Activated naive CD4-positive, alpha-beta T cell treated with anti-CD3 and anti-CD28 coated beads, Interleukin-2, amount 10 ng/mL, durations not matched to agents 7 days and 5 days (primary cell): ENCODE results near the gene ABCB6.

Source experiments
- CTCF ChIA-PET: fragments of 350-600 bp; sonication (Branson Sonifier 250); formaldehyde crosslinking; loops from one replicate; lab custom pipeline; 2021; ENCODE audit warnings: antibody characterized with exemption; lab: Charles Lee
- DNase-seq: peaks from one replicate; pipeline ENCODE4 v3.0.0-alpha.2; 2020
- H3K27ac Mint-ChIP-seq: one replicate; pipeline ENCODE4 v1.8.0; 2021; ENCODE audit warnings: mild to moderate bottlenecking, moderate library complexity, mixed read lengths
- H3K27me3 Mint-ChIP-seq: one replicate; pipeline ENCODE4 v1.8.0; 2021; ENCODE audit warnings: mild to moderate bottlenecking, mixed read lengths
- H3K36me3 Mint-ChIP-seq: one replicate; pipeline ENCODE4 v1.8.0; 2021; ENCODE audit warnings: mixed read lengths
- H3K4me1 Mint-ChIP-seq: one replicate; pipeline ENCODE4 v1.8.0; 2021; ENCODE audit warnings: mixed read lengths
- H3K4me3 Mint-ChIP-seq: one replicate; pipeline ENCODE4 v1.8.0; 2021; ENCODE audit warnings: mild to moderate bottlenecking, moderate library complexity, mixed read lengths
- H3K9me3 Mint-ChIP-seq: one replicate; pipeline ENCODE4 v1.8.0; 2021; ENCODE audit warnings: mixed read lengths

ABCB6 gene

DNA sequence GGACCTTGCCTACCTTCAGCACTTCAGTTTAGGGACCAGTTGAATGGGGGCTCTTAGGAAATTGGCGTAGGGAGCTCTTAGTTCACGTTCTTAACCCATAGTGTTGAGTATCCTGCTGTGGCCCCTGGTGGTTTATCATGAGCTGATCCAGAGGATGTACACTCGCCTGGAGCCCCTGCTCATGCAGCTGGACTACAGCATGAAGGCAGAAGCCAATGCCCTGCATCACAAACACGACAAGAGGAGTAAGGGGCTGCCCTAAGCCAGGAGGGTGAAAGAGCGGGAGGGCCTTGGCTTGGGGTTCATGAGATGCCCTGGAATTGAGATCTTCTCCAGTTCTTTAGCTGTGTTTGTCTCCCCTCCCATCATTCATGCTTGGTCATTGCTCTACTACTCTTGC is 37.8 kb downstream of the ABCB6 start:
- Mint-ChIP-seq H3K4me1 (peaks cover 54% of the 10 kb centered on the region), H3K36me3 (peaks cover 55% of the 10 kb centered on the region), H3K9me3 (no peaks in the 10 kb centered on the region), H3K4me3 (peak overlapping the region; percentile 2), H3K27ac (peak overlapping the region; percentile 58), H3K27me3 (no peaks in the 10 kb centered on the region)
- no peak for DNase-seq
- CTCF ChIA-PET = interaction anchor here (0.8 to 2.4 kb wide), 4 partner anchors 9 to 25 kb away, joined by 3 to 16 read pairs (median 5); partner anchors contain the start of gene ZFAND2B

DNA sequence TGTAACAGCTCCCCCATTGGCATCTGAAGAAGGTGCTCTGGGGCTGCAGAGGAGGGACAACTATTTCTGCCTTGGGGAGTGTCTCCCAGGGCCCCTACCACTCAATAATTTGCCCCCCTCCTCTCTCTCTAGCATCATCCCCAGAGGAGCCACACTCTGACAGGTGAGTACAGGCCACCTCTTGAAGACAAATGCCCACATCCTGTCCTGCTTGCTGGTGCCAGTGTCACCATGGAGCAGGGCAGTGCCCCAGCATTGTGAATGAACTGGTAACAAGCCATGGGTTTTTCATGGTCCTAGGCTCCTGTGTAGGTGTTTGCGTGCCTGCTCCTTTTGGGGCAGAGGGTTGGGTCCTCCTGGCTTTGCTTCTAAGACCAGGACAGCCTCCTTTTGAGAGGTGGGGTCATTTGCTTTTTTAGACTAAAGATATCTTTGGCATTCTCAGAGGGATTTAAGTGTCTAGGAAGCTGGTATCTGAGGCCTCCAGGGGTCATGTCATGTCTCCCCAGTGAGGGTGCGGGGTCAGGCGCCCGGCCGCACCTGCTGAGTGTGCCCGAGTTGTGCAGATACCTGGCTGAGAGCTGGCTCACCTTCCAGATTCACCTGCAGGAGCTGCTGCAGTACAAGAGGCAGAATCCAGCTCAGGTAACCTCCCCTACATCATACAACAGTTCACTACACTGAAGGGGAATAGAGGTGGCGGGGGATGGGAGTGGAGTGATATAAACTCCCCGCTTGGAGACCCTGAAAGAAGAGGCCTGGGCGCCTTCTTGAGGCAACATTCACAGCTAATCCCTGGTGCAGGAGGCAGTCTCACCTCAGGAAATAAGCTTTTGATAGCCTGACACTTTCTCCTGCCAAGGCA is 38.9 kb downstream of the ABCB6 start:
- H3K27me3 Mint-ChIP-seq = no peaks in the 10 kb centered on the region
- no peak for DNase-seq
- H3K9me3 Mint-ChIP-seq = no peaks in the 10 kb centered on the region
- peak overlapping the region; percentile 85 for H3K27ac Mint-ChIP-seq
- peak overlapping the region; percentile 81 for H3K4me3 Mint-ChIP-seq
- peaks cover 66% of the 10 kb centered on the region for H3K4me1 Mint-ChIP-seq
- CTCF ChIA-PET = interaction anchor here (0.7 to 2.4 kb wide), 5 partner anchors 8 to 115 kb away, joined by 3 to 16 read pairs (median 3); partner anchors contain the start of gene ZFAND2B
- peaks cover 48% of the 10 kb centered on the region for H3K36me3 Mint-ChIP-seq

DNA sequence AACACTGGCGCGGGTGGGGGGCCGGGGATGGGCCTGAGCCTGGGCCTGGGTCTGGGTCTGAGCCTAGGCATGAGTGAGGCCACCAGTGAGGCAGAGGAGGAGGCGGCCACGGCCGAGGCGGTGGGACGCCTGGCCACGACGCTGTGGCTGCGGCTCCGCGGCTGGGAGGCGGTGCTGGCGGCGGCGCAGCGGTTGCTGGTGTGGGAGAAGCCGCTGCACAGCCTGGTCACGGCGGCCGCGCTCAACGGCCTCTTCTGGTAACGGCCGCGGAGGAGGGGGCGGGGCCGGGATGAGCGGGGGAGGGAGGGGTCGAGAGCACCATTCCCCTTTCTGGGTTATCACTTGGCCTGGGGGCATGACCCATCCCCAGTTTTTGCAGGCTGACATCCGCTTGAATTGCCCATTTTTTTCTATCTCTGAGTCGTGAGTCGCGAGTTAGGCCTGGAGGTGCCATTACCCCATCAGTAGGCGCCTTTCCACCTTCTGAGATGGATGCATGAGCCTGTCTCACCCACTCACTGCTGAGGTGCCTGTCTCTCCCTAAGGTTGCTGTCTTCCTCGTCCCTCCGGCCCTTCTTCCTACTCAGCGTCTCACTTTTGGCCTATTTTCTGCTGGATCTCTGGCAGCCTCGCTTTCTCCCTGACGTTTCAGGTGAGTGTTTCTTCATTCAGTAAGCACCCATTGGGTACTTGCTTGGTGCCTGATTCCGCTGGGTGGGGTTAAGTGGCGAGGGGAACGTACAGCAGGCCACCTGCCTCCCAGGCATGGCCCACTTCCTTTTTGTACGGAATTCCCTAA is 40.2 kb downstream of the ABCB6 start:
- Mint-ChIP-seq H3K9me3 (no peaks in the 10 kb centered on the region), H3K36me3 (peaks cover 51% of the 10 kb centered on the region), H3K27ac (peak overlapping the region; percentile 85), H3K4me3 (peak overlapping the region; percentile 81), H3K27me3 (no peaks in the 10 kb centered on the region), H3K4me1 (peaks cover 72% of the 10 kb centered on the region)
- CTCF ChIA-PET = interaction anchor here (1.6 kb wide), 1 partner anchor 117 kb away, joined by 4 read pairs; no protein-coding TSS in a partner anchor
- DNase-seq = peak; percentile 61

DNA sequence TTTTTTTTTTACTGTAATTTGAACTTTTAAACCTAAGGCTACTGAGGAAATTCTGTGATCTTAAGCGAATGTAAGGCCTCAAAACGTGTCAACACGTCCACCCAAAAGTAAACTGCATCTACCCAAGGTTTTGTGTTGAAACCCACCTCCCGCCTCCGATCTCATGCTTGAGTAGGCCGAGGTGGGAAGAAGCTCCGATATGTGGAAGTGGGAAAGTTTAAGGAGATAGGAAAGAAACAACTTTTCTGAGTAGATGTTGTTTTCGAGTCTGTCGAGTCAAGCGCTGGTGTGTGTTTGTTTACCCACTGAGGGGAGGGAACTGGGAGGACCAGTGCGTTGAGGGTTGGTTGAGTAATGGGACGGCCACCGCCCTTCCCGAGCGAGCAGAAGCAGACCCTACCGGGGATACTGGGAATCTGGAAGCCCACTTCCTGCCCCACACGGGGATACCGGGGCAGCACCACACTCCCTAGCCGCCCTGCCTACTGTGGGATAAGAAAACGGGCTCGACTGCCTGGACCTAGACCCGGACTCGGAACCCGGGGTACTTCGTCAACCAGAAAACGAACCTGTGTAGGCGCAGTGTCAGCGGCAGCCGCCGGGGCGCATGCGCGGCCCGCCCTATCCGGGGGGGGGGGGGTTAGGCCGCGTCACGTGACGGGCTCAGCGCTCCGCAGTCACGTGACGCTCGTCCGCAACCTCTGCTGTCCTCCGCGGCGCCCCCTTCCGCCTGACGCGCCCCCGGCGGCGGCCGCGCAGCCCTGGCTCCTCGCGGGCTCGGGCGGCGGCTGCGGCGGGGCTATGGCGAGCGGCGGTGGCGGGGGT is 41.0 kb downstream of the ABCB6 start, which contains the start of gene RETREG2:
Gene RETREG2 (plus strand): TSS at position 724 of the 825 bp plus-strand sequence. CDS start 78 bp downstream, at position 802.
- peaks cover 68% of the 10 kb centered on the region for H3K4me1 Mint-ChIP-seq
- CTCF ChIA-PET = no interaction called here
- H3K27ac Mint-ChIP-seq = peak within 1 kb of the TSS; percentile 100
- peak; percentile 83 for DNase-seq
- H3K4me3 Mint-ChIP-seq = peak within 1 kb of the TSS; percentile 81
- H3K36me3 Mint-ChIP-seq = peaks cover 49% of the 10 kb centered on the region
- H3K27me3 Mint-ChIP-seq = no peaks in the 10 kb centered on the region
- no peaks in the 10 kb centered on the region for H3K9me3 Mint-ChIP-seq

DNA sequence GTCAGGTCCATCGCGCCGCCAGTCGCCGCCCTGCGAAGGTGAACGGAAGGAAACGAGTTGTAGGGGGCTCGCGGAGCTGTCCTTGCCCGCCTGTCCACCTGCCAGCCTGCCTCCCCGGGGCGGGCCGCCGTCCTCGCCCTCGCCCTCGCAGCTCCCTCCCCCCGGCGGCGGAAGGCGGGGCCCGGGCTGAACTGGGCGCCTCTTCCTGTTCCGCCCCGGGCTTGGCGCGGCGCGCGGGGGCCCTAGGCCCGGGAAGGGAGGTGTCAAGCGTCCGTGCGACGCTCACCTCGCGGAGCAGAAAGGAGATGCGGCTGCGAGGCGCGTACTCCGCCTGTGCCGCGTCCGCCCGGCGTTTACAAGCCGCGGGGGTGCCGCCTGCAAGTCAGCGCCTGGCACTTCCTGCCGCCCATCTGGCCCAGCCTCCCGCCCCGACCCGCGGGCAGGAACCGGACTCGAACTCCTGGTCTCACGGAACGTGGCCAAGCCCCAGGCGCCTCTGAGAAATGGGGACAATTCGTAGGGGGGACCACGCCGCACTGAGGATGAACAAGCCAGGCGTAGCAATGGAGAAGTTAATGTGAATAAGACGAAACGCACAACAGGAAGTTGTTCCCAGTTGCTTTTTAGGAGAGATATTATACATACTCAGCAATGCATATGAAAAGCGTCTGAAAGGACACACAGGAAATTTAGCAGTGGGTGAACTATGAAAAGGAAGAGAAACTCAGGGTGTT is 41.8 kb downstream of the ABCB6 start, which contains the start of gene CNPPD1:
Gene CNPPD1 (minus strand): TSS at position 108 of the 734 bp plus-strand sequence. CDS start 97 bp downstream, at position 11.
- no peaks in the 10 kb centered on the region for H3K9me3 Mint-ChIP-seq
- no peaks in the 10 kb centered on the region for H3K27me3 Mint-ChIP-seq
- CTCF ChIA-PET = interaction anchor here (1.1 to 3.6 kb wide), 10 partner anchors 11 to 123 kb away, joined by 3 to 15 read pairs (median 6); partner anchors contain the start of gene ZFAND2B
- H3K27ac Mint-ChIP-seq = peak within 1 kb of the TSS; percentile 100
- peaks cover 60% of the 10 kb centered on the region for H3K4me1 Mint-ChIP-seq
- H3K36me3 Mint-ChIP-seq = peaks cover 45% of the 10 kb centered on the region
- DNase-seq = peak; percentile 92
- H3K4me3 Mint-ChIP-seq = peak within 1 kb of the TSS; percentile 81

DNA sequence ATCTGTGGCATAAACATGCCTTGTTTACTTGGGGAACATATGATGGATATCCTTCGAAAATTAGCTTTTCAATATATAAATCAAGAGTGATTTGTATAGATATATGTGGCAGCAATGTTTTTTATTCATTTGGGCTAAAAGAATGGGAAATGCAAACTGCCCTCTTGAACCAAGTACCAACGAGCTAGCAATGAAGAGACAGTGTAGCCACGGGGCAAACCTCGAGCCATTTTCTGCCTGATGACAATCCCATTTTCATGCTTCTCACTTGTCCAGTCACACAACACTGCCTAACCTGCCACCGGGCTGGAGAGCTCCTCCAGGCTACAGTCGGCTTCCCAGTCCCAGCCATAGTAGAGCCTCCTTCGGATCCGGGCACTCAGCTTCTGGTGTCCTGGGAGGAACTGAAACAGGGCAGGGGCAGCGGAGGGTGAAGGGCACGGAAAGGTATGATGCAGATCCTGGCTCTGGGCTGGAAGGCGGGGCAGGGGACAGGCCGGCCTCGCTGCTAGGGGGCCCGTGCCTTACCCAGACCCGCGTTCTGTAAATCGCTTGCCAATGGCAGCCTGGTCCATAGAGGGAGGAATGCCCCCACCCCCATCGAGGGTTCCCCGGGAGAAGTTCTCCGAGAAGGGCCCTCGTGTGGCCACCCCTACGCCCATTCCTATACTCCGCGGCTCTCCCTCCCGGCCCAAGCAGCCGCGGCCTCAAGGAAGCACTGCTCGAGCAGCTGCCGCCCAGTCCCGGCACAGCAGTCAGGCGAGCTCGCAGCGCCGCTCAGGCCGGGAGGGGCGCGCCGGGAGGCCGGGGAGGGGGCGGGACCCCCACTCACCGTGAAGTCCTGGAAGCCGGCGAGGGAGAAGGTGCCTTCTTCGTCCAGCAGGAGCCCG is 42.6 kb downstream of the ABCB6 start:
- no peaks in the 10 kb centered on the region for H3K9me3 Mint-ChIP-seq
- peaks cover 43% of the 10 kb centered on the region for H3K36me3 Mint-ChIP-seq
- CTCF ChIA-PET = interaction anchor here (0.5 to 3.6 kb wide), 13 partner anchors 10 to 124 kb away, joined by 3 to 15 read pairs (median 4); partner anchors contain the start of genes TUBA4B and ZFAND2B
- H3K27ac Mint-ChIP-seq = peak overlapping the region; percentile 100
- peak; percentile 47 for DNase-seq
- no peaks in the 10 kb centered on the region for H3K27me3 Mint-ChIP-seq
- H3K4me3 Mint-ChIP-seq = peak overlapping the region; percentile 81
- H3K4me1 Mint-ChIP-seq = peaks cover 54% of the 10 kb centered on the region

DNA sequence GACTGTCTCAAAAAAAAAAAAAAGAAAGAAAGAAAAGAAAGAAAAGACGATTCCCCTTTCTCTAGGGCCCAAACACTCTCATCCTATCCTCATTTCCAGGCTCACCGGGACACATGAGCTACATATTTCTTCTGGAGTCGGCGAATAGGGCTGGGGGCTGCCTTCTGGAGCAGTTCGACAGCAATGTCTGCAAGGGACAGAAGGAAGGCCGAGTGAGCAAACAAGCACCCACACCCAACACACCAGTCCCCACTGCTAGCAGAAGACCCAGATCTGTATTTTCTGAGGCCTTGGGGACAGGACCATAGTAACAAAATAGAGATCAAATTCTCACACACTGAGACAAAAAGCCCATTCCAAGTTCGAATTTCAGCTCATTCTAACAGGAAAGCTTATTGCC is 43.3 kb downstream of the ABCB6 start:
- no peaks in the 10 kb centered on the region for H3K9me3 Mint-ChIP-seq
- CTCF ChIA-PET = interaction anchor here (0.5 to 3.6 kb wide), 11 partner anchors 9 to 125 kb away, joined by 3 to 15 read pairs (median 5); partner anchors contain the start of genes TUBA4B and ZFAND2B
- H3K27ac Mint-ChIP-seq = peak overlapping the region; percentile 100
- no peaks in the 10 kb centered on the region for H3K27me3 Mint-ChIP-seq
- peaks cover 37% of the 10 kb centered on the region for H3K36me3 Mint-ChIP-seq
- peak overlapping the region; percentile 81 for H3K4me3 Mint-ChIP-seq
- H3K4me1 Mint-ChIP-seq = peaks cover 49% of the 10 kb centered on the region
- DNase-seq = no peak

DNA sequence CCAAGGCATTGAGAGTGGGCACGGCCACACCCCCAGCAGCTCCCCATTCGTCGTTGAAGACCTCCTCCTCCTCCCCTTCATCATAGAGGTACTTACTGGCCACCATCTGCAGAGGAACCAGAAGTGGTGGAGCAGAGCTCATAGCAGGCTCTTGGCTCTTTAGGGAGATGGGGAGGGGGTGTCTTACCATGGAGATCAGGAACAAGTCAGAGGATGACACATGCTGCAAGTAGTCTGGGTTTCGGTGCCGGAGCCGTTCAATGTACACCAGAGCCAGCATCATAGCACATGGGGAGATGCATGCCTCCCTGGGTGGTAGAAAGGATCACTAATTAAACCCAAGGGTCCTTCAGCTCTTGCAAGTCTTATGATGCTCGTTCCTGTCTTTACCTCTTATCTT is 44.0 kb downstream of the ABCB6 start:
- Mint-ChIP-seq H3K36me3 (peaks cover 35% of the 10 kb centered on the region), H3K27ac (peak overlapping the region; percentile 60), H3K27me3 (no peaks in the 10 kb centered on the region), H3K4me3 (peak overlapping the region; percentile 37), H3K9me3 (no peaks in the 10 kb centered on the region), H3K4me1 (peaks cover 42% of the 10 kb centered on the region)
- CTCF ChIA-PET = interaction anchor here (0.9 to 3.6 kb wide), 5 partner anchors 10 to 123 kb away, joined by 3 to 15 read pairs (median 4); no protein-coding TSS in a partner anchor
- no peak for DNase-seq

DNA sequence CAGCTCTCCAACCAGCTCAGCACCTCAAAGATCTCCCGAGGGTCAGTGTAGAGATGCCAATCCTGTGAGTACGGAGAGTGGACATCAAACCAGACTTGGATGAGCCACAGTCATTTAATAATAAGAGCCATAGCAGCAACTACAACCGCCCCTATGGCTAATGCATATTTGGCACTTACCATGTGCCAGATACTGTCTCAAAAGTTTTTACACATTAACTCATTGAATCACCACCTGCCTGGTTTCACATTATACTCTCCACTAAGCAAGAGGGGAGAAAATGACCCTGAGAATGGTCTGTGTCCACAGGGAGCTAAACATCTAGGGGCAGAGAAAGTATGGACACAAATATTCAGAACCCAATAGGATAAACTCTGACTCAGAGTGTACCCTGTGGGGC is 44.6 kb downstream of the ABCB6 start:
- Mint-ChIP-seq H3K9me3 (no peaks in the 10 kb centered on the region), H3K27ac (no peak overlapping the region), H3K4me3 (peak overlapping the region; percentile 37), H3K27me3 (no peaks in the 10 kb centered on the region), H3K36me3 (peaks cover 33% of the 10 kb centered on the region), H3K4me1 (peaks cover 35% of the 10 kb centered on the region)
- DNase-seq = no peak
- CTCF ChIA-PET = interaction anchor here (0.9 to 5.6 kb wide), 6 partner anchors 10 to 124 kb away, joined by 3 to 70 read pairs (median 5); no protein-coding TSS in a partner anchor

DNA sequence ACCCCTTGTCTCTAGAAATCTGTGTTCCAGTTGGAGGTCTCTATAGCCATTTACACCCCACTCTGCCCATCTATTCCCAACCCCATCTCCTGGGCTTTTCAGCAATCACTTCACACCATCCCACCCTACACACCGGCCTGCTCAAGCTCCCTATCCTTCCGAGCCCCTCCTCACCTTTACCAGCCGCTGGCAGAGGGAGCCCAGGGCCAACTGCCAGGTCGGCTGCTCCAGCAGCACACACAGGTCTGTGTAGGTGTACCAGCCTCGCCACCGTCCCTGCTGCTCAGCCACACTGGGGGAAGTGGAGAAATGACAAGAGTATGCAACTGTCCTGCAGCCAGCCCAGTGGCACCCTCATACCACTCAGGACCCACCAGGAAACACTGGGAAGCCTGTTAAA is 45.6 kb downstream of the ABCB6 start:
- CTCF ChIA-PET = interaction anchor here (1.3 to 5.6 kb wide), 9 partner anchors 13 to 125 kb away, joined by 4 to 70 read pairs (median 8); partner anchors contain the start of genes DNAJB2, NHEJ1, TUBA4B and ZFAND2B
- DNase-seq = no peak
- Mint-ChIP-seq H3K9me3 (no peaks in the 10 kb centered on the region), H3K27ac (no peak overlapping the region), H3K4me3 (no peak overlapping the region), H3K36me3 (peaks cover 31% of the 10 kb centered on the region), H3K27me3 (no peaks in the 10 kb centered on the region), H3K4me1 (peaks cover 33% of the 10 kb centered on the region)

DNA sequence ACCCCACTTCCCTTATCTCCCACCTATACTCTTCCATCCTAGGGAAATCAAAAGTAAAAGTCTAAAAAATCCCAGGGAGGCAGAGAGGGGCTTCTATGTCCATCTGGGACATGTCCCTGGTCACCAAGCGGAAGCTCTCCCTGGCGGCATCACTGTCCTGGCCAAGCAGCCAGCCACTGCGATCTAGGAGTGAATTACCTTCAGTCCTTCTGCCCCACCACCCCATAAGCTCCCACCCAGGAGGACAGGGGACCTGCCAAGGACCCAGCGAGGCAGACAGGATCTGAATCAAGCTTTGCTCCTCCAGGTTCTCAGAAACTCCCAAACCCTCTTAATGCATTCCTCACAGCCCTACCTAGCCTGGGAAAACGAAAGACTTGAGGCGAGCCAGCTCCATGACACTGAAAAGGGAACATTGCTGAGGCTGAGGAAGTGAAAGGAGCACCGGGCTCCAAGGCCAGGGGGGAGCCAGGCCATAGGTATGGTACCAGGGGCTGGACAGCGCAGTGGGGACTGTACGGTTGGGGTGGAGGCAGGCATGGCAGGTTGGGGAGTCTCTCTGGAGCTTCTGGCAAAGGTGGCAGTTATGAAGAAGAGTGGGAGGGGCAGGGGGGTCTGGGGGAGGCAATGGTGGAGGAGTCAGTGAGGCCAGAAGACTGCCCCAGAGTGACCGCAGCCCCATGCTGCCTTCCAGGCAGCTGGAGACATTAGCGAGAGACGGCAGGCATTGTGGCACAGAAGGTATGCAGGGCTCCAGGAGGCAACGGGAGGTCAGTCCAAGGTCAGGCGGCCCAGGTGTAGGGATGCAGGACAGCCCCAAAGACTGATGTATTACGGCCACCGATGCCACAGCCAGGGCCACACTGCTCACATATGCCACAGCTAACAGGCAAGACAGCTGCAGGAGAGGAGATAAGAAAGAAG is 46.3 kb downstream of the ABCB6 start:
- H3K4me1 Mint-ChIP-seq = peaks cover 31% of the 10 kb centered on the region
- H3K27ac Mint-ChIP-seq = no peak overlapping the region
- H3K4me3 Mint-ChIP-seq = no peak overlapping the region
- CTCF ChIA-PET = interaction anchor here (0.7 to 5.6 kb wide), 15 partner anchors 8 to 216 kb away, joined by 3 to 70 read pairs (median 5); partner anchors contain the start of genes ABCB6, DNAJB2, GLB1L and NHEJ1
- peaks cover 30% of the 10 kb centered on the region for H3K36me3 Mint-ChIP-seq
- no peaks in the 10 kb centered on the region for H3K27me3 Mint-ChIP-seq
- DNase-seq = no peak
- H3K9me3 Mint-ChIP-seq = no peaks in the 10 kb centered on the region
